Osteocyte (in vitro differentiated cells): ENCODE data around the gene SLC6A1. TPM values are rescaled to one million over a fixed set of nuclear protein-coding genes. Genes with fewer than 3 reads are reported as not detected.

Source experiments
- DNase-seq: peaks from one replicate; pipeline ENCODE4 v3.0.0; 2021; ENCODE audit warnings: mixed read lengths; ENCODE audit not compliant: unreplicated experiment; ENCODE audit errors: extremely low spot score
- H3K27ac Mint-ChIP-seq: one replicate; pipeline ENCODE4 v1.8.0; 2021; ENCODE audit warnings: mild to moderate bottlenecking, mixed read lengths; ENCODE audit not compliant: unreplicated experiment
- H3K27me3 Mint-ChIP-seq: one replicate; pipeline ENCODE4 v1.8.0; 2021; ENCODE audit warnings: mixed read lengths; ENCODE audit not compliant: unreplicated experiment
- H3K36me3 Mint-ChIP-seq: one replicate; pipeline ENCODE4 v1.8.0; 2021; ENCODE audit warnings: mixed read lengths; ENCODE audit not compliant: unreplicated experiment
- H3K4me1 Mint-ChIP-seq: one replicate; pipeline ENCODE4 v1.8.0; 2021; ENCODE audit warnings: mixed read lengths; ENCODE audit not compliant: unreplicated experiment
- H3K4me3 Mint-ChIP-seq: one replicate; pipeline ENCODE4 v1.8.0; 2021; ENCODE audit warnings: mild to moderate bottlenecking, moderate library complexity, mixed read lengths; ENCODE audit not compliant: unreplicated experiment
- H3K9me3 Mint-ChIP-seq: one replicate; pipeline ENCODE4 v1.8.0; 2021; ENCODE audit warnings: mixed read lengths; ENCODE audit not compliant: unreplicated experiment
- total RNA-seq: library from RNA; stranded (reverse); gene quantifications from 2 replicates; pipeline ENCODE4 v1.2.1, GENCODE V29; 2021
- TF ChIP-seq, protein P1 (sequence below): fragments of 200-600 bp; sonication (generic); IDR thresholded peaks from 2 replicates; pipeline ENCODE4 v1.5.0; 2021; ENCODE audit warnings: antibody characterized with exemption, mild to moderate bottlenecking, moderate library complexity

SLC6A1 gene
- total RNA-seq, 1 donor from 2014 or later = 38.4 TPM

DNA sequence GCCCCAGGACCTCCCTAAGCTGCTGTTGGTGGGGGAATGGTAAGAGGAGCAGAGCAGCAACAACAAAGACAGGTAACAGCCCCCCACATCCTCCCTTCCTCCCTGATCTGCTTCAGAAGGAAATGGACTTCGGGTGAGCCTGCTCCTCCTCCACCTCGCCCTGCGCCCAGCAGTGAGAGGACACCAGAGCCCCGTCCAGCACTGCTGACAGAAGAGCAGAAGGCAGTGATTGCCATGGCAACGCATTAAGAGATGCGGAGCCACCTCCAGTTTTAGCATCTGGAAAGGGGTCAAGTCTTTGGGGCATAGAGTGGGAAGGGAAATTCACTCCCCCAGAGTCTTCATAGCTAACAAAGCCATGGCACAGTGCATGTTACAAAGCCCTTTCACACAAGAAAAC is 84.2 kb downstream of the SLC6A1 start:
- TF ChIP-seq, protein P1, sequence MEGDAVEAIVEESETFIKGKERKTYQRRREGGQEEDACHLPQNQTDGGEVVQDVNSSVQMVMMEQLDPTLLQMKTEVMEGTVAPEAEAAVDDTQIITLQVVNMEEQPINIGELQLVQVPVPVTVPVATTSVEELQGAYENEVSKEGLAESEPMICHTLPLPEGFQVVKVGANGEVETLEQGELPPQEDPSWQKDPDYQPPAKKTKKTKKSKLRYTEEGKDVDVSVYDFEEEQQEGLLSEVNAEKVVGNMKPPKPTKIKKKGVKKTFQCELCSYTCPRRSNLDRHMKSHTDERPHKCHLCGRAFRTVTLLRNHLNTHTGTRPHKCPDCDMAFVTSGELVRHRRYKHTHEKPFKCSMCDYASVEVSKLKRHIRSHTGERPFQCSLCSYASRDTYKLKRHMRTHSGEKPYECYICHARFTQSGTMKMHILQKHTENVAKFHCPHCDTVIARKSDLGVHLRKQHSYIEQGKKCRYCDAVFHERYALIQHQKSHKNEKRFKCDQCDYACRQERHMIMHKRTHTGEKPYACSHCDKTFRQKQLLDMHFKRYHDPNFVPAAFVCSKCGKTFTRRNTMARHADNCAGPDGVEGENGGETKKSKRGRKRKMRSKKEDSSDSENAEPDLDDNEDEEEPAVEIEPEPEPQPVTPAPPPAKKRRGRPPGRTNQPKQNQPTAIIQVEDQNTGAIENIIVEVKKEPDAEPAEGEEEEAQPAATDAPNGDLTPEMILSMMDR = no peak
- peaks cover 16% of the 10 kb centered on the region for H3K4me1 Mint-ChIP-seq
- H3K4me3 Mint-ChIP-seq = no peak overlapping the region
- no peaks in the 10 kb centered on the region for H3K9me3 Mint-ChIP-seq
- H3K27me3 Mint-ChIP-seq = no peaks in the 10 kb centered on the region
- H3K36me3 Mint-ChIP-seq = no peaks in the 10 kb centered on the region
- DNase-seq = peak; percentile 63
- H3K27ac Mint-ChIP-seq = no peak overlapping the region

DNA sequence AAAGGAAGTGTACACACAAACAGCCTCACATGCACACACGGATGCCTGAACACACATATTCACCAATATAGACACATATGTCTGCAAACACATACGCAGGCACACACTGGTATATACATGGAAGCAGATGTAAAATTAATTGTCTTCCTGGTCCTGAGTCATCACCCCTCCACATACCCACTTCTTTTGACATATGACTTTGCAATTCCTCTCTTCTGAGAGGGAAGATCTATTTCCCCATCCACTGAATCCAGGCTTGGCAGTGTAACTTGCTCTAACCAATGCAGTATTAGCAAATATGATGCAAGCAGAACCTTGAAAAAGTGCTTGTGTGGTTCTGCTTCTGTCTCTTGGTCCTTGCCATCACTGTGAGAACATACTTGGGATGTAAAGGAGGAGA is 84.9 kb downstream of the SLC6A1 start:
- TF ChIP-seq, protein P1 = no peak
- H3K36me3 Mint-ChIP-seq = no peaks in the 10 kb centered on the region
- H3K9me3 Mint-ChIP-seq = no peaks in the 10 kb centered on the region
- no peak for DNase-seq
- H3K4me3 Mint-ChIP-seq = no peak overlapping the region
- no peaks in the 10 kb centered on the region for H3K27me3 Mint-ChIP-seq
- H3K27ac Mint-ChIP-seq = no peak overlapping the region
- H3K4me1 Mint-ChIP-seq = peaks cover 22% of the 10 kb centered on the region

DNA sequence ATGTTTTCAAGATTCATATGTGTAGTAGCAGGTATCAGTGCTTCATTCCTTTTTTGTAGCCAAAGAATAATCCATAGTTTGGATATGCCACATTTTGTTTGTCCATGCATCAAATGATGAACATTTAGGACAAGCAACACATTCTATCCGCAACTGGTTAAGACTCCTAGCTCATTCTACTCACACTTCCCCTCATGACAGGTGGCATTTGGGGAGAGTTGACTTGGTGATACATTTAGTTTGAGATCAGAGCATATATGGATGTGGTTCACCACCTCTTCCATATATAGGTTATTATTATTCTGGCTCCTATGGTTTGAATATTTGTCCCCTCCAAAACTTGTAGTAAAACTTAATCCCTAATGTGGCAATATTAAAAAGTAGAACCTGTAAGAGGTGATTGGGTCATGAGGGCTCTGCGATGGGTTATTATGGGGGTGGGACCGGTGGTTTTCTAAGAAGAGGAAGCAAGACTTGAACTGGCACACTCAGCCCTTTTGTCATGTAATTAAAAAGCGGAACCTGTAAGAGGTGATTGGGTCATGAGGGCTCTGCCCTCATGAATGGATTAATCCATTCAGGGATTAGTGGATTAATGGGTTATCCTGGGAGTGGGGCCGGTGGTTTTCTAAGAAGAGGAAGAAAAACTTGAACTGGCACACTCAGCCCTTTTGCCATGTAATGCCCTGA is 86.4 kb downstream of the SLC6A1 start:
- TF ChIP-seq, protein P1 = no peak
- H3K9me3 Mint-ChIP-seq = no peaks in the 10 kb centered on the region
- H3K27ac Mint-ChIP-seq = no peak overlapping the region
- H3K36me3 Mint-ChIP-seq = no peaks in the 10 kb centered on the region
- H3K4me3 Mint-ChIP-seq = no peak overlapping the region
- H3K27me3 Mint-ChIP-seq = no peaks in the 10 kb centered on the region
- DNase-seq = no peak
- peaks cover 30% of the 10 kb centered on the region for H3K4me1 Mint-ChIP-seq

DNA sequence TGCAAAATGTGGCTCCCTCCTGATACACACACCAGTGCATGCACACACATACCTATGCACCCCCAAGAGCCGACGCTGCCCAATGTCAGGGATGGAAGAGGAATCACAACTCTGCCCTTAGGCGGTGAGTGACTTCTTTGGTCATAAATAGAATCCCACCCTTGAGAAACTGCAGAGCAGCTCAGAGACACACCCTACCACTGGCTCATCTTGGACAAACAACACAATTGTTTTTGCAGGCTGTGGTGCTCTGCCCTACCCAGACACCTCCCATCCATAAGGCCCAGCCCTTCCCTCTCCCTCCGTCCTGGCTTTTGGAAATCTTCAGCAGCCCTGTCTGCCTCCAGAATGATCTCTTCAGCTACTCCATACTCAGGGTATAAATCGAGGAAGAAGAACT is 87.9 kb downstream of the SLC6A1 start:
- peak overlapping the region; percentile 9 for H3K27ac Mint-ChIP-seq
- no peaks in the 10 kb centered on the region for H3K9me3 Mint-ChIP-seq
- H3K4me3 Mint-ChIP-seq = no peak overlapping the region
- peak; percentile 76 for DNase-seq
- H3K27me3 Mint-ChIP-seq = no peaks in the 10 kb centered on the region
- H3K36me3 Mint-ChIP-seq = no peaks in the 10 kb centered on the region
- H3K4me1 Mint-ChIP-seq = peaks cover 44% of the 10 kb centered on the region
- TF ChIP-seq, protein P1 = no peak

DNA sequence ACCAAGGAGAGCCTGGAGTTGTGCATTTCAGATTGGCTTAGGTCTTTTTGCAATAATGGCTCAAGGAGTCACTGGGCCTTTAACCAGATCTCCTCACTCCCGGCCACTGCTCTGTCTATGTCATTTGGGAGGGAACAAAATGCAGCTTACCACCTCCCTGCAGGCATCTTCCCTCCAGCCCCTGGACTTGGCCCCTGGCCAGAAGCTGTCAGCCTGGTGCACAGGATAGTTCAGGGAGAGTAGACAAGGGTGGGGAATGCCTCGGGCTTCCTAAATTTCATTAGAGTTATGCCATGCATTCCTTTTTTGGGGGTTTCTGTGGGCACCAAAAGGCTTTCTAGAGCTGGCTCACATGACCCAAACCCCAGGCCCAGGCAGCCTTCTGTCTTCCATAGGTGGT is 91.5 kb downstream of the SLC6A1 start:
- Mint-ChIP-seq H3K9me3 (no peaks in the 10 kb centered on the region), H3K4me3 (no peak overlapping the region), H3K4me1 (peaks cover 46% of the 10 kb centered on the region), H3K36me3 (no peaks in the 10 kb centered on the region), H3K27ac (peak overlapping the region; percentile 7), H3K27me3 (no peaks in the 10 kb centered on the region)
- TF ChIP-seq, protein P1 = no peak
- no peak for DNase-seq
